K562 (cell line): ENCODE data around the gene SLC48A1. TPM values are rescaled to one million over a fixed set of nuclear protein-coding genes. Genes with fewer than 3 reads are reported as not detected.
A peak's percentile ranks its signal among the peaks of the same experiment; 100 is the strongest.

Experiments
- ATF4 ChIP-seq: fragments of 450-650 bp; formaldehyde crosslinking; IDR thresholded peaks from 2 replicates; pipeline ENCODE4 v1.4.0; 2022; ENCODE audit warnings: mild to moderate bottlenecking, moderate library complexity
- CHD7 ChIP-seq: fragments of 200-600 bp; sonication (generic); IDR thresholded peaks from one replicate; pipeline ENCODE4 v1.6.1; 2012; ENCODE audit warnings: mild to moderate bottlenecking, low read depth, low read length, inconsistent platforms
- FOXJ2 ChIP-seq: fragments of 200-800 bp; sonication (Bioruptor generic); IDR thresholded peaks from 2 replicates; pipeline ENCODE4 v1.6.1; 2016; ENCODE audit warnings: missing genetic modification characterization, missing compliant biosample characterization
- GATA2 ChIP-seq: sonication (generic); formaldehyde crosslinking; IDR thresholded peaks from 2 replicates; pipeline ENCODE4 v1.4.0; 2020; ENCODE audit warnings: mild to moderate bottlenecking, missing genetic modification reagents
- NFYB ChIP-seq: IDR thresholded peaks from 2 replicates; pipeline ENCODE4 v1.6.1; 2011; ENCODE audit warnings: mild to moderate bottlenecking, moderate library complexity; ENCODE audit not compliant: insufficient read length; ENCODE audit errors: extremely low read depth
- PPARD ChIP-seq: fragments of 250-450 bp; sonication (Bioruptor Pico); IDR thresholded peaks from 2 replicates; pipeline ENCODE4 v1.8.0; 2022; ENCODE audit warnings: inconsistent platforms, mild to moderate bottlenecking, moderate library complexity
- SIN3A ChIP-seq, 2 experiments: fragments of 150-350 bp in 1 of 2; IDR thresholded peaks; 2 replicates each; pipeline ENCODE4 v1.6.1; 2011 to 2016; ENCODE audit warnings: borderline replicate concordance in 2 of 2, low read depth in 2 of 2, low read length in 2 of 2, mild to moderate bottlenecking in 2 of 2, moderate library complexity in 2 of 2; ENCODE audit not compliant: control insufficient read depth in 1 of 2
- TGIF2 ChIP-seq: sonication (generic); formaldehyde crosslinking; IDR thresholded peaks from 2 replicates; pipeline ENCODE4 v1.8.1; 2022; ENCODE audit warnings: mild to moderate bottlenecking, missing genetic modification reagents, moderate library complexity
- THRB ChIP-seq: fragments of 450-650 bp; formaldehyde crosslinking; conservative IDR thresholded peaks from 2 replicates; pipeline ENCODE4 v1.4.0; 2022; ENCODE audit warnings: mild to moderate bottlenecking, missing genetic modification characterization
- TRIM24 ChIP-seq, 2 experiments: fragments of 450-650 bp; IDR thresholded peaks; 2 replicates each; pipeline ENCODE4 v1.6.1; 2016
- ZBTB2 ChIP-seq: fragments of 450-650 bp; IDR thresholded peaks from 2 replicates; pipeline ENCODE4 v1.6.1; 2016; ENCODE audit warnings: antibody characterized with exemption
- ZNF354B ChIP-seq: fragments of 250-450 bp; sonication (Bioruptor Pico); IDR thresholded peaks from 2 replicates; pipeline ENCODE4 v1.4.0; 2020
- polyA plus RNA-seq, 8 experiments: library from polyadenylated mRNA; depleted of rRNA in 4 of 8; stranded (reverse) in 5 of 8; unstranded in 3 of 8; fragments of >200 nt; fragmentation: Nextera tagmentation in 2 of 8; fragmentation: Illumina TruSeq in 1 of 8; extraction: Ambion mirVana in 2 of 8; extraction: Trizol in 1 of 8; gene quantifications; 2 replicates each; pipeline versions ENCODE4 v1.2.1 to v1.2.3, GENCODE V29; 2011 to 2014; ENCODE audit warnings: inconsistent platforms in 1 of 8, missing spikeins in 1 of 8
- total RNA-seq, 7 experiments: library from RNA; depleted of rRNA in 6 of 7; stranded (reverse); fragments of >200 nt in 6 of 7; fragmentation: Illumina TruSeq in 2 of 7; extraction: Trizol in 2 of 7; gene quantifications; 2 replicates each; pipeline versions ENCODE4 v1.2.1 to v1.2.3, GENCODE V29; 2011 to 2021; ENCODE audit warnings: low replicate concordance in 1 of 7

SLC48A1 gene
- total and polyA plus RNA-seq, 9 of the 15 experiments (the other 6 are each of a cell fraction or from before 2014, with no cell fraction given), result 10.7 to 37.5 (median 18.7) TPM

- TF ChIP-seq ATF4 (CRISPR knock-in tag), result no peak; the same call in 1 of the 2 replicates
- TF ChIP-seq PPARD (CRISPR knock-in tag), result no peak
- TF ChIP-seq ZBTB2, result peak; percentile 71
- TF ChIP-seq GATA2 (CRISPR knock-in tag), result no peak
- TF ChIP-seq TGIF2, result no peak
- TF ChIP-seq SIN3A (IDR thresholded peaks at IDR 0.05; ENCODE audit: borderline replicate concordance in 2 of 2, control insufficient read depth in 1 of 2, low read depth in 2 of 2, low read length in 2 of 2), result peak; percentile 59 to 73; a peak in 2 of 4 replicates
- TF ChIP-seq CHD7, result no peak
- TF ChIP-seq FOXJ2, result no peak
- TF ChIP-seq ZNF354B (CRISPR knock-in tag), result no peak
- TF ChIP-seq NFYB, result no peak
- TF ChIP-seq THRB (CRISPR knock-in tag), result no peak
- TF ChIP-seq TRIM24 (IDR thresholded peaks at IDR 0.05), result peak; percentile 57 to 62
Observed at GRCh38 chr12:47775100-47775911, 2.3 kb downstream of the SLC48A1 start (continued).
